B cell (primary cell): Measurements from ENCODE around the gene S100PBP. TPM values are rescaled to one million over a fixed set of nuclear protein-coding genes. Genes with fewer than 3 reads are reported as not detected.
"Not testable (repeated sequence)": the region's sequence is repeated elsewhere in the genome, so short reads cannot be mapped to it uniquely, and the experiment has no call there.

Source experiments
- ATAC-seq: fragments of 200-7000 bp; cut with Tn5 transposase; one replicate; pipeline ENCODE4 v1.10.0; 2021; ENCODE audit warnings: low read depth, mild to moderate bottlenecking, moderate number of reproducible peaks, moderate library complexity
- CTCF ChIA-PET: fragments of 350-600 bp; sonication (Branson Sonifier 250); formaldehyde crosslinking; loops from one replicate; lab custom pipeline; 2021; ENCODE audit warnings: antibody characterized with exemption, inconsistent platforms; lab: Charles Lee
- POLR2A ChIA-PET: fragments of 350-600 bp; sonication (Branson Sonifier 250); formaldehyde crosslinking; loops from one replicate; lab custom pipeline; 2021; ENCODE audit warnings: antibody characterized with exemption; lab: Charles Lee
- DNase-seq: peaks from one replicate; pipeline ENCODE4 v3.0.0; 2013
- H2AFZ ChIP-seq: 2 replicates; pipeline ENCODE4 v1.6.1; 2012; ENCODE audit warnings: mild to moderate bottlenecking, low read depth, low read length; ENCODE audit not compliant: insufficient read depth, poor library complexity, severe bottlenecking
- H3K27ac ChIP-seq, 2 donors: 1 replicate in 1 of 2; 2 replicates in 1 of 2; pipeline ENCODE4 v1.5.1; 2012 to 2013; ENCODE audit warnings: low read length in 2 of 2, mild to moderate bottlenecking in 2 of 2, moderate library complexity in 1 of 2
- H3K27me3 ChIP-seq, 4 experiments: fragments of 200-600 bp in 1 of 4; sonication (generic) in 1 of 4; replicated peaks in 1 of 4; 1 replicate in 2 of 4; 2 replicates in 2 of 4; pipeline versions ENCODE4 v1.6.1 to v1.7.0; 2013 to 2016; ENCODE audit warnings: low read length in 3 of 4, mild to moderate bottlenecking in 2 of 4, mixed read lengths in 1 of 4, moderate library complexity in 1 of 4; ENCODE audit not compliant: insufficient read depth in 4 of 4, control insufficient read depth in 3 of 4; ENCODE audit errors: control extremely low read depth in 1 of 4
- H3K36me3 ChIP-seq, 2 experiments: replicated peaks in 1 of 2; 1 replicate in 1 of 2; 2 replicates in 1 of 2; pipeline versions ENCODE4 v1.6.1 to v1.7.1; 2013; ENCODE audit warnings: low read length in 1 of 2; ENCODE audit not compliant: insufficient read depth in 2 of 2, control insufficient read depth in 1 of 2; ENCODE audit errors: control extremely low read depth in 1 of 2, extremely low read depth in 1 of 2
- H3K4me1 ChIP-seq, 2 donors: fragments of 200-600 bp in 1 of 2; sonication (generic) in 1 of 2; 1 replicate in 1 of 2; 2 replicates in 1 of 2; pipeline versions ENCODE4 v1.5.1 to v1.6.1; 2013 to 2017; ENCODE audit warnings: low read length in 2 of 2; ENCODE audit not compliant: control insufficient read depth in 2 of 2, insufficient read depth in 2 of 2
- H3K4me2 ChIP-seq: replicated peaks from 2 replicates; pipeline ENCODE3; 2012; ENCODE audit warnings: mild to moderate bottlenecking, low read depth, low read length; ENCODE audit not compliant: poor library complexity, severe bottlenecking
- H3K4me3 ChIP-seq, 5 experiments: fragments of 200-600 bp in 1 of 5; sonication (generic) in 1 of 5; 1 replicate in 3 of 5; 2 replicates in 2 of 5; pipeline versions ENCODE4 v1.5.1 to v1.7.0; 2011 to 2016; ENCODE audit warnings: low read length in 4 of 5, mild to moderate bottlenecking in 4 of 5, low read depth in 2 of 5, control low read depth in 1 of 5, moderate library complexity in 1 of 5; ENCODE audit not compliant: insufficient read depth in 1 of 5; ENCODE audit errors: control extremely low read depth in 1 of 5, extremely low read depth in 1 of 5
- H3K79me2 ChIP-seq: fragments of 200-600 bp; sonication (generic); one replicate; pipeline ENCODE4 v1.6.0; 2016; ENCODE audit warnings: low read length; ENCODE audit not compliant: control insufficient read depth, insufficient read depth
- H3K9ac ChIP-seq: fragments of 200-600 bp; sonication (generic); 2 replicates; pipeline ENCODE4 v1.6.1; 2017; ENCODE audit warnings: mild to moderate bottlenecking, low read length, moderate library complexity
- H3K9me3 ChIP-seq, 3 donors: one replicate each; pipeline versions ENCODE4 v1.6.1 to v1.7.1; 2013; ENCODE audit warnings: low read length in 2 of 3; ENCODE audit not compliant: control insufficient read depth in 2 of 3, insufficient read depth in 1 of 3; ENCODE audit errors: control extremely low read depth in 1 of 3
- H4K20me1 ChIP-seq: 2 replicates; pipeline ENCODE4 v1.6.0; 2012; ENCODE audit warnings: mild to moderate bottlenecking, low read length; ENCODE audit not compliant: insufficient read depth, control insufficient read depth, poor library complexity, severe bottlenecking
- H3K27ac Mint-ChIP-seq: one replicate; pipeline ENCODE4 v1.8.0; 2021; ENCODE audit warnings: mixed read lengths
- H3K27me3 Mint-ChIP-seq: one replicate; pipeline ENCODE4 v1.8.0; 2021; ENCODE audit warnings: mixed read lengths
- H3K4me1 Mint-ChIP-seq: one replicate; pipeline ENCODE4 v1.8.0; 2021; ENCODE audit warnings: mixed read lengths
- H3K4me3 Mint-ChIP-seq: one replicate; pipeline ENCODE4 v1.8.0; 2021; ENCODE audit warnings: mixed read lengths
- H3K9me3 Mint-ChIP-seq: one replicate; pipeline ENCODE4 v1.8.0; 2022; ENCODE audit warnings: mixed read lengths; ENCODE audit not compliant: insufficient read depth
- CTCF ChIP-seq: fragments of 200-600 bp; IDR thresholded peaks from one replicate; pipeline ENCODE4 v1.8.0; 2022; ENCODE audit warnings: antibody characterized with exemption, mild to moderate bottlenecking
- EZH2 ChIP-seq: IDR thresholded peaks from 2 replicates; pipeline ENCODE4 v1.6.1; 2012; ENCODE audit warnings: borderline replicate concordance, low read depth, mild to moderate bottlenecking, moderate library complexity, low read length; ENCODE audit not compliant: insufficient read depth, poor library complexity, severe bottlenecking
- WGBS: methylation state at CpG from one replicate; pipeline ENCODE4 v1.1.5; 2013; ENCODE audit warnings: missing lambda C conversion rate; ENCODE audit not compliant: insufficient coverage; 5-methylcytosine and 5-hydroxymethylcytosine counted together
- intact Hi-C: fragments of 100-400 bp; cut with micrococcal nuclease; formaldehyde crosslinking; loops from one replicate; pipeline ENCODE4 v1.10.0; 2022
- polyA plus RNA-seq: library from polyadenylated mRNA; depleted of rRNA; stranded (reverse); fragments of >200 nt; gene quantifications from 2 replicates; pipeline ENCODE4 v1.2.3, GENCODE V29; 2012
- total RNA-seq, 2 donors: library from RNA; stranded (reverse); fragments of 120-200 nt in 1 of 2; gene quantifications; 1 replicate in 1 of 2; 2 replicates in 1 of 2; pipeline versions ENCODE4 v1.2.3 to v1.2.4, GENCODE V29; 2013 to 2022

Gene S100PBP
- total and polyA plus RNA-seq, 2 donors (not counting 1 experiment from before 2014, with no cell fraction given) = 32.5 to 94.1 TPM

DNA sequence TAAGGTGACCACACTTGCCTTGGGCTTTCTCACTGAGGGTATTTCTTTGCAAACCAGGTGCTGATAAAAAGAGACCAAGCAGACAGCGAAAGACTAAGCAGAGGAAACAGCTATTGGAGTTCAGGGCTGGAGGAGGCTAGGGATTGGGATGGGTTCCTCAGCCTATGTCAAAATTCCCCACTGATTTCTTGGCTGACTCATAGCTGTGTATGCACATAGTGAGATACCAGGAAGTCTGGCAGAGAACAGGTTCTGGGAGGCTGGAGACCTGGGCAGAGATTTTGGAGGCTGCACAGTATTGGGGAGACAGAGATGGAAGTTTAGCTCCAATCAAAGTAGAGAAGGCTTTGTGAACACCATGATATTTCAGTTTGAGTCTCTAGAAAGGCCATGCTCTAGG is 25.6 kb upstream of the S100PBP start:
- H3K9ac ChIP-seq = no peak overlapping the region
- no peaks in the 10 kb centered on the region for H4K20me1 ChIP-seq
- peaks cover 3% of the 10 kb centered on the region for H3K79me2 ChIP-seq
- no peak overlapping the region for H3K27ac Mint-ChIP-seq
- TF ChIP-seq CTCF = no peak
- no peak for TF ChIP-seq EZH2
- no peaks in the 10 kb centered on the region for H3K27me3 ChIP-seq
- H3K4me3 ChIP-seq = no peak overlapping the region
- H2AFZ ChIP-seq = no peak overlapping the region
- H3K9me3 Mint-ChIP-seq = no peaks in the 10 kb centered on the region
- ChIA-PET POLR2A (no interaction called here), CTCF (interaction anchor here (1.6 kb wide), 1 partner anchor 19 kb away, joined by 5 read pairs; no protein-coding TSS in a partner anchor)
- no peaks in the 10 kb centered on the region for H3K9me3 ChIP-seq
- no peak for DNase-seq
- intact Hi-C loops = no loop called here
- ATAC-seq = no peak
- H3K4me3 Mint-ChIP-seq = no peak overlapping the region
- no peak overlapping the region for H3K27ac ChIP-seq
- H3K27me3 Mint-ChIP-seq = no peaks in the 10 kb centered on the region
- H3K4me2 ChIP-seq = no peak overlapping the region
- H3K36me3 ChIP-seq = peaks cover 7 to 34% of the 10 kb centered on the region in 2 experiments
- H3K4me1 ChIP-seq = peaks cover 0 to 4% of the 10 kb centered on the region in 2 donors
- peaks cover 10% of the 10 kb centered on the region for H3K4me1 Mint-ChIP-seq
- 100% methylated on average over 1 of the region's 1 CpG for WGBS

GRCh38 chr1:32795763-32796162 is 21.7 kb upstream of the S100PBP start:
- POLR2A ChIA-PET = not testable (repeated sequence)
- WGBS = 92% methylated on average over 2 of the region's 4 CpGs

More at GRCh38 chr1:32795763-32796162, 21.7 kb upstream of the S100PBP start:
- H4K20me1 ChIP-seq, H2AFZ ChIP-seq, H3K27ac Mint-ChIP-seq, intact Hi-C loops, H3K27me3 Mint-ChIP-seq, H3K4me3 Mint-ChIP-seq, H3K27ac ChIP-seq, H3K27me3 ChIP-seq, DNase-seq, H3K9me3 ChIP-seq, H3K4me3 ChIP-seq, H3K4me2 ChIP-seq, H3K9me3 Mint-ChIP-seq, ATAC-seq, H3K79me2 ChIP-seq, H3K9ac ChIP-seq: not testable (repeated sequence)
- peaks cover 36% of the 10 kb centered on the region for H3K4me1 Mint-ChIP-seq
- CTCF ChIA-PET = interaction anchor here (0.6 kb wide), 1 partner anchor 91 kb away, joined by 3 read pairs; no protein-coding TSS in a partner anchor
- H3K36me3 ChIP-seq = peaks cover 2 to 19% of the 10 kb centered on the region in 2 experiments
- peaks cover 16 to 36% of the 10 kb centered on the region in 2 donors for H3K4me1 ChIP-seq
